Liver (tissue), 9 donors: Measurements from ENCODE around the gene FADS6. TPM values are rescaled to one million over a fixed set of nuclear protein-coding genes. Genes with fewer than 3 reads are reported as not detected.
"Not testable (repeated sequence)": the region's sequence is repeated elsewhere in the genome, so short reads cannot be mapped to it uniquely, and the experiment has no call there.

Source experiments
- DNase-seq: peaks from one replicate; pipeline ENCODE4 v3.0.0-alpha.2; 2017; ENCODE audit warnings: low spot score
- H3K27ac ChIP-seq, 2 donors: one replicate each; pipeline ENCODE4 v1.7.0; 2013; ENCODE audit warnings: inconsistent platforms in 2 of 2, low read length in 2 of 2, control low read depth in 1 of 2, low read depth in 1 of 2, mild to moderate bottlenecking in 1 of 2
- H3K27me3 ChIP-seq, 4 donors: one replicate each; pipeline versions ENCODE4 v1.6.1 to v1.7.0; 2013; ENCODE audit warnings: low read length in 3 of 4, inconsistent platforms in 1 of 4, mild to moderate bottlenecking in 1 of 4, moderate library complexity in 1 of 4; ENCODE audit not compliant: control insufficient read depth in 4 of 4, insufficient read depth in 4 of 4
- H3K36me3 ChIP-seq, 4 donors: one replicate each; pipeline versions ENCODE4 v1.6.1 to v1.7.0; 2013; ENCODE audit warnings: low read length in 3 of 4, mild to moderate bottlenecking in 3 of 4, low read depth in 1 of 4, moderate library complexity in 1 of 4; ENCODE audit not compliant: control insufficient read depth in 4 of 4, insufficient read depth in 3 of 4
- H3K4me1 ChIP-seq, 4 donors: one replicate each; pipeline versions ENCODE4 v1.6.1 to v1.7.0; 2013; ENCODE audit warnings: low read length in 3 of 4, mild to moderate bottlenecking in 3 of 4, moderate library complexity in 1 of 4; ENCODE audit not compliant: control insufficient read depth in 4 of 4, insufficient read depth in 4 of 4
- H3K4me3 ChIP-seq, 3 donors: one replicate each; pipeline versions ENCODE4 v1.6.1 to v1.7.0; 2013; ENCODE audit warnings: low read length in 3 of 3, control low read depth in 1 of 3, low read depth in 1 of 3, mild to moderate bottlenecking in 1 of 3
- H3K9ac ChIP-seq, 2 donors: one replicate each; pipeline ENCODE4 v1.7.0; 2013; ENCODE audit warnings: low read length in 2 of 2, mild to moderate bottlenecking in 2 of 2, moderate library complexity in 2 of 2, control low read depth in 1 of 2, low read depth in 1 of 2
- H3K9me3 ChIP-seq, 4 donors: one replicate each; pipeline versions ENCODE4 v1.6.1 to v1.7.0; 2013; ENCODE audit warnings: low read length in 3 of 4; ENCODE audit not compliant: control insufficient read depth in 4 of 4
- EGR1 ChIP-seq, 2 donors: IDR thresholded peaks; 2 replicates each; pipeline ENCODE4 v1.6.1; 2016 to 2018; ENCODE audit warnings: antibody characterized with exemption in 2 of 2, low read depth in 2 of 2
- HNF4A ChIP-seq, 2 donors: conservative IDR thresholded peaks; 2 replicates each; pipeline ENCODE4 v1.6.1; 2016; ENCODE audit warnings: antibody characterized with exemption in 2 of 2, mild to moderate bottlenecking in 2 of 2
- NR2F2 ChIP-seq: IDR thresholded peaks from 2 replicates; pipeline ENCODE4 v1.6.1; 2016; ENCODE audit warnings: antibody characterized with exemption
- RAD21 ChIP-seq, 2 donors: IDR thresholded peaks; 2 replicates each; pipeline ENCODE4 v1.6.1; 2016; ENCODE audit warnings: antibody characterized with exemption in 2 of 2, mild to moderate bottlenecking in 2 of 2
- SP1 ChIP-seq: IDR thresholded peaks from 2 replicates; pipeline ENCODE4 v1.6.1; 2018; ENCODE audit warnings: antibody characterized with exemption, mild to moderate bottlenecking
- YY1 ChIP-seq: IDR thresholded peaks from 2 replicates; pipeline ENCODE4 v1.6.1; 2016; ENCODE audit warnings: antibody characterized with exemption, mild to moderate bottlenecking
- WGBS: extraction: QIAGEN DNeasy Blood & Tissue Kit; methylation state at CpG from one replicate; pipeline ENCODE4 v1.1.7; 2013; 5-methylcytosine and 5-hydroxymethylcytosine counted together
- polyA plus RNA-seq, 2 donors: library from polyadenylated mRNA; stranded (reverse) in 1 of 2; unstranded in 1 of 2; fragments of 200-250 nt in 1 of 2; fragments of >200 nt in 1 of 2; fragmentation: Nextera tagmentation in 1 of 2; extraction: Ambion mirVana in 1 of 2; gene quantifications; one replicate each; pipeline versions ENCODE4 v1.2.1 to v1.2.3, GENCODE V29; 2013 to 2015
- total RNA-seq, 2 donors: library from RNA; depleted of rRNA; stranded (reverse); fragments of >200 nt; gene quantifications; one replicate each; pipeline ENCODE4 v1.2.3, GENCODE V29; 2014
- TF ChIP-seq, protein P1 (sequence below): IDR thresholded peaks from 2 replicates; pipeline ENCODE4 v1.6.1; 2016; ENCODE audit warnings: antibody characterized with exemption, mild to moderate bottlenecking
- TF ChIP-seq, protein P2 (sequence below): IDR thresholded peaks from 2 replicates; pipeline ENCODE4 v1.6.1; 2016; ENCODE audit warnings: antibody characterized with exemption
- donor health status: healthy.
- donor health status: healthy.
- donor health status: healthy.
- donor health status: healthy.
- donor health status: healthy.

The FADS6 gene
- total and polyA plus RNA-seq, 4 donors = 2.1 to 7.1 (median 4.2) TPM; not detected in 1

DNA sequence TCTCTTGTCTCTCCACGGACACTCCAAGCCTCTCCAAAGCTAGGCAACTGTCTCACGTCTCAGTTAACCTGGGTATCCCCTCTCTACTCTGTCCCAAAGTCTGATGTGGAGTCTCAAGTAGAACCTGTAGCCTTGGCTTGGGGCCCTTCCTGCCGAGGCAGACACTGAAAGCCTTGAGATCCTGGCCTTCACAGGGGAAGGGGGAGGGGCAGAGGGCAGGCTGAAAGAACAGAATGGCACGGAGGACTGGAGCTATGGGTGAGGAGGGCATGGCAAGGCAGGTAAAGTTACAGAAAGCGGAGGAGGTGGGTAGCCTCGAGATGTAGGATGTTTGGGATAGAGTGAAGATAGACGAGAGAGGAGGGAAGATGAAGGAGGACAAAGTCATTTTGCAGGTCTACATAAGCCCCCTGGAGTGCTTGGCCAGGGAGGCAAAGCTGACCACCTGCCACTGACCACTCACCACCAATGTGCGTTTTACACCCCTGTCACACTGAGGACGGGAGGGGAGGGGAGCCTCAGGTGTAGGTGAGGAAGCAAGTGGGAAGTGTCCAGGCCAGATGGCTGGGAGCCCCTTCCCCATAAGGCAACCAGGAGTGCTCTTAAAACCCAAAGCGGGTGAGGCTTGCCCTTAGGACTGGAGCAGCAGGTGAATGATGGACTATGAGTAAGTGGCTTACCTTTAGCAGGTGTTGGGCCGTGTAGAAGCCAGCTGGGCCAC is 21.9 kb downstream of the FADS6 start (continued):
- TF ChIP-seq, protein P1, sequence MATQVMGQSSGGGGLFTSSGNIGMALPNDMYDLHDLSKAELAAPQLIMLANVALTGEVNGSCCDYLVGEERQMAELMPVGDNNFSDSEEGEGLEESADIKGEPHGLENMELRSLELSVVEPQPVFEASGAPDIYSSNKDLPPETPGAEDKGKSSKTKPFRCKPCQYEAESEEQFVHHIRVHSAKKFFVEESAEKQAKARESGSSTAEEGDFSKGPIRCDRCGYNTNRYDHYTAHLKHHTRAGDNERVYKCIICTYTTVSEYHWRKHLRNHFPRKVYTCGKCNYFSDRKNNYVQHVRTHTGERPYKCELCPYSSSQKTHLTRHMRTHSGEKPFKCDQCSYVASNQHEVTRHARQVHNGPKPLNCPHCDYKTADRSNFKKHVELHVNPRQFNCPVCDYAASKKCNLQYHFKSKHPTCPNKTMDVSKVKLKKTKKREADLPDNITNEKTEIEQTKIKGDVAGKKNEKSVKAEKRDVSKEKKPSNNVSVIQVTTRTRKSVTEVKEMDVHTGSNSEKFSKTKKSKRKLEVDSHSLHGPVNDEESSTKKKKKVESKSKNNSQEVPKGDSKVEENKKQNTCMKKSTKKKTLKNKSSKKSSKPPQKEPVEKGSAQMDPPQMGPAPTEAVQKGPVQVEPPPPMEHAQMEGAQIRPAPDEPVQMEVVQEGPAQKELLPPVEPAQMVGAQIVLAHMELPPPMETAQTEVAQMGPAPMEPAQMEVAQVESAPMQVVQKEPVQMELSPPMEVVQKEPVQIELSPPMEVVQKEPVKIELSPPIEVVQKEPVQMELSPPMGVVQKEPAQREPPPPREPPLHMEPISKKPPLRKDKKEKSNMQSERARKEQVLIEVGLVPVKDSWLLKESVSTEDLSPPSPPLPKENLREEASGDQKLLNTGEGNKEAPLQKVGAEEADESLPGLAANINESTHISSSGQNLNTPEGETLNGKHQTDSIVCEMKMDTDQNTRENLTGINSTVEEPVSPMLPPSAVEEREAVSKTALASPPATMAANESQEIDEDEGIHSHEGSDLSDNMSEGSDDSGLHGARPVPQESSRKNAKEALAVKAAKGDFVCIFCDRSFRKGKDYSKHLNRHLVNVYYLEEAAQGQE = no peak

DNA sequence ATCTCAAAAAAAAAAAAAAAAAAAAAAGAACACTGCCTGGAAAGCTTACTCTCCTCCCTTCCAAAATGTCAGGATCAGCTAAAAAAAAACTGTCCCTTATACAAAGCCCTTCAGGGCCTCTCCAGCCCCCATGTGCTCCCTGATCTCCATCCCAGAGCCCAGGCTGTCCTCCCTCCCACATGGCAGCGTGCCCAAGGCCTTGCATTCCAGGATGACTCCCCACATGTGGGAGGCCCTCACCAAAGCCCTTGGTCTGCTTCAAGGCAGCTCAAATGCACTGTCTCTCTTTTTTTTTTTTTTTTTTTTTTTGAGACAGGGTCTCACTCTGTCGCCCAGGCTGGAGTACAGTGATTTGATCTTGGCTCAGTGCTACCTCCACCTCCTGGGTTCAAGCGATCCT is 22.9 kb downstream of the FADS6 start:
- no peaks in the 10 kb centered on the region for H3K36me3 ChIP-seq
- H3K9ac ChIP-seq = no peak overlapping the region
- 95% methylated on average over 3 of the region's 3 CpGs for WGBS
- no peak overlapping the region for H3K27ac ChIP-seq
- no peak overlapping the region for H3K4me3 ChIP-seq
- H3K9me3 ChIP-seq = no peaks in the 10 kb centered on the region
- TF ChIP-seq EGR1 (IDR thresholded peaks at IDR 0.05; ENCODE audit: low read depth in 2 of 2) (no peak), SP1 (no peak), YY1 (no peak)
- TF ChIP-seq, protein P1 = no peak
- TF ChIP-seq, protein P2, sequence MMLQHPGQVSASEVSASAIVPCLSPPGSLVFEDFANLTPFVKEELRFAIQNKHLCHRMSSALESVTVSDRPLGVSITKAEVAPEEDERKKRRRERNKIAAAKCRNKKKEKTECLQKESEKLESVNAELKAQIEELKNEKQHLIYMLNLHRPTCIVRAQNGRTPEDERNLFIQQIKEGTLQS = no peak
- no peak for DNase-seq
- H3K4me1 ChIP-seq = peaks cover 4 to 20% (median 14%) of the 10 kb centered on the region in 4 donors
- H3K27me3 ChIP-seq = no peaks in the 10 kb centered on the region

GRCh38 chr17:74870028-74870427 is 23.4 kb downstream of the FADS6 start:
- not testable (repeated sequence) for H3K27ac ChIP-seq, H3K9me3 ChIP-seq, H3K9ac ChIP-seq, DNase-seq, H3K4me3 ChIP-seq, H3K36me3 ChIP-seq, H3K27me3 ChIP-seq
- peaks cover 4 to 20% (median 13%) of the 10 kb centered on the region in 4 donors for H3K4me1 ChIP-seq
- WGBS = 91% methylated on average over 9 of the region's 9 CpGs

GRCh38 chr17:74868908-74869255 is 24.6 kb downstream of the FADS6 start:
- Histone ChIP-seq H3K27me3 (no peaks in the 10 kb centered on the region), H3K4me3 (no peak overlapping the region), H3K9me3 (no peaks in the 10 kb centered on the region), H3K36me3 (no peaks in the 10 kb centered on the region), H3K4me1 (peaks cover 4 to 16% (median 10%) of the 10 kb centered on the region in 4 donors), H3K9ac (no peak overlapping the region), H3K27ac (no peak overlapping the region)
- no peak for DNase-seq
- 90% methylated on average over 6 of the region's 6 CpGs for WGBS
- TF ChIP-seq RAD21 (IDR thresholded peaks at IDR 0.05) (no peak), HNF4A (conservative IDR thresholded peaks at IDR 0.05) (no peak), NR2F2 (no peak)
